Esophagus muscularis mucosa (tissue), 4 donors: Measurements from ENCODE around the gene SCAF8. TPM values are rescaled to one million over a fixed set of nuclear protein-coding genes. Genes with fewer than 3 reads are reported as not detected.

Experiments
- DNase-seq: peaks from one replicate; pipeline ENCODE4 v3.0.0-alpha.2; 2017; ENCODE audit errors: extremely low spot score
- H3K27ac ChIP-seq, 4 donors: fragments of 200-600 bp; sonication (generic); replicated peaks in 1 of 4; 1 replicate in 3 of 4; 2 replicates in 1 of 4; pipeline ENCODE4 v1.5.1; 2016 to 2019; ENCODE audit warnings: mild to moderate bottlenecking in 1 of 4
- H3K27me3 ChIP-seq, 4 donors: fragments of 200-600 bp; sonication (generic); one replicate each; pipeline versions ENCODE4 v1.5.1 to v1.6.0; 2016 to 2019
- H3K36me3 ChIP-seq, 4 donors: fragments of 200-600 bp; sonication (generic); one replicate each; pipeline ENCODE4 v1.5.1; 2016 to 2019
- H3K4me1 ChIP-seq, 4 donors: fragments of 200-600 bp; sonication (generic); one replicate each; pipeline ENCODE4 v1.5.1; 2016 to 2019
- H3K4me3 ChIP-seq, 4 donors: fragments of 200-600 bp; sonication (generic); 1 replicate in 2 of 4; 2 replicates in 2 of 4; pipeline ENCODE4 v1.5.1; 2016 to 2019; ENCODE audit warnings: mild to moderate bottlenecking in 4 of 4, moderate library complexity in 1 of 4
- H3K9me3 ChIP-seq, 4 donors: fragments of 200-600 bp; sonication (generic); 1 replicate in 3 of 4; 2 replicates in 1 of 4; pipeline ENCODE4 v1.5.1; 2016 to 2019
- CTCF ChIP-seq, 3 experiments: fragments of 200-600 bp in 2 of 3; fragments of 450-650 bp in 1 of 3; sonication (generic) in 2 of 3; IDR thresholded peaks; one replicate each; pipeline ENCODE4 v1.5.1; 2017 to 2019; ENCODE audit warnings: antibody characterized with exemption in 3 of 3, mild to moderate bottlenecking in 2 of 3, moderate library complexity in 1 of 3
- EP300 ChIP-seq: sonication (generic); formaldehyde crosslinking; IDR thresholded peaks from one replicate; pipeline ENCODE4 v1.6.1; 2017; ENCODE audit warnings: antibody characterized with exemption
- POLR2A ChIP-seq: fragments of 450-650 bp; IDR thresholded peaks from one replicate; pipeline ENCODE4 v1.6.1; 2017; ENCODE audit warnings: antibody characterized with exemption, moderate library complexity, mild to moderate bottlenecking, low read depth
- POLR2AphosphoS5 ChIP-seq, 2 donors: sonication (generic); formaldehyde crosslinking; IDR thresholded peaks; one replicate each; pipeline ENCODE4 v1.6.1; 2017; ENCODE audit warnings: antibody characterized with exemption in 2 of 2
- WGBS: methylation state at CpG from one replicate; pipeline ENCODE4 v1.1.5; 2018; 5-methylcytosine and 5-hydroxymethylcytosine counted together
- intact Hi-C: fragments of 100-400 bp; cut with DNase I; formaldehyde crosslinking; loops from one replicate; pipeline ENCODE4 v1.15.1; 2023
- total RNA-seq, 4 donors: library from RNA; depleted of rRNA; stranded (reverse); fragments of >200 nt; gene quantifications; one replicate each; pipeline versions ENCODE4 v1.1.0 to v1.2.1, GENCODE V29; 2016

Gene SCAF8
- total RNA-seq, 4 donors from 2014 or later, result 35.7 to 42.0 (median 38.8) TPM

- Histone ChIP-seq H3K9me3 (no peaks in the 10 kb centered on the region), H3K36me3 (no peaks in the 10 kb centered on the region), H3K4me1 (peaks cover 6 to 18% (median 11%) of the 10 kb centered on the region in 4 donors), H3K27ac (no peak overlapping the region), H3K27me3 (no peaks in the 10 kb centered on the region), H3K4me3 (no peak overlapping the region)
- WGBS, result 96% methylated on average over 8 of the region's 8 CpGs
- intact Hi-C loops, result no loop called here
- DNase-seq, result no peak
- TF ChIP-seq CTCF (IDR thresholded peaks at IDR 0.05), result no peak
- no peak for TF ChIP-seq POLR2AphosphoS5 (IDR thresholded peaks at IDR 0.05)
- TF ChIP-seq POLR2A, result no peak
- no peak for TF ChIP-seq EP300
Observed at GRCh38 chr6:154872542-154873114, 139.4 kb downstream of the SCAF8 start.

- intact Hi-C loops, result no loop called here
- TF ChIP-seq CTCF (IDR thresholded peaks at IDR 0.05) (no peak), POLR2A (no peak), EP300 (no peak), POLR2AphosphoS5 (IDR thresholded peaks at IDR 0.05) (no peak)
- no peaks in the 10 kb centered on the region for H3K36me3 ChIP-seq
- 96% methylated on average over 4 of the region's 4 CpGs for WGBS
- H3K4me1 ChIP-seq, result peaks cover 0 to 22% (median 11%) of the 10 kb centered on the region in 4 donors
- DNase-seq, result no peak
- H3K9me3 ChIP-seq, result no peaks in the 10 kb centered on the region
- H3K27ac ChIP-seq, result no peak overlapping the region
- no peak overlapping the region for H3K4me3 ChIP-seq
- H3K27me3 ChIP-seq, result no peaks in the 10 kb centered on the region
Observed at GRCh38 chr6:154873546-154873945, 140.3 kb downstream of the SCAF8 start.

- TF ChIP-seq EP300 (no peak), POLR2A (no peak), POLR2AphosphoS5 (IDR thresholded peaks at IDR 0.05) (no peak), CTCF (IDR thresholded peaks at IDR 0.05) (no peak)
- no peaks in the 10 kb centered on the region for H3K9me3 ChIP-seq
- peaks cover 0 to 33% (median 13%) of the 10 kb centered on the region in 4 donors for H3K4me1 ChIP-seq
- H3K27me3 ChIP-seq, result no peaks in the 10 kb centered on the region
- WGBS, result 74% methylated on average over 10 of the region's 10 CpGs
- H3K4me3 ChIP-seq, result no peak overlapping the region
- no peak overlapping the region for H3K27ac ChIP-seq
- no peaks in the 10 kb centered on the region for H3K36me3 ChIP-seq
- intact Hi-C loops, result no loop called here
- DNase-seq, result no peak
Observed at GRCh38 chr6:154874773-154875592, 141.8 kb downstream of the SCAF8 start.

GRCh38 chr6:154876486-154877280, 143.5 kb downstream of the SCAF8 start:
- DNase-seq, result no peak
- intact Hi-C loops, result no loop called here
- Histone ChIP-seq H3K9me3 (no peaks in the 10 kb centered on the region), H3K36me3 (no peaks in the 10 kb centered on the region), H3K4me3 (no peak overlapping the region), H3K27me3 (no peaks in the 10 kb centered on the region), H3K4me1 (peaks cover 0 to 33% (median 13%) of the 10 kb centered on the region in 4 donors), H3K27ac (no peak overlapping the region)
- 97% methylated on average over 3 of the region's 3 CpGs for WGBS
- TF ChIP-seq POLR2A, result no peak
- no peak for TF ChIP-seq POLR2AphosphoS5 (IDR thresholded peaks at IDR 0.05)
- no peak for TF ChIP-seq CTCF (IDR thresholded peaks at IDR 0.05)
- no peak for TF ChIP-seq EP300
